ENCODE results near the gene ZBTB7A. TPM values are rescaled to one million over a fixed set of nuclear protein-coding genes. Genes with fewer than 3 reads are reported as not detected.
A peak's percentile ranks its signal among the peaks of the same experiment; 100 is the strongest.

The ZBTB7A gene
- total RNA-seq, 1 experiment from 2014 or later, result 27.9 TPM

GRCh38 chr19:4007021-4007835 lies 59.5 kb downstream of the ZBTB7A start, which contains the start of gene PIAS4:
Gene PIAS4, plus strand, starts transcription at chr19:4007736. Its CDS starts 25 bp downstream, at chr19:4007761.
- Mint-ChIP-seq H3K4me1 (peaks cover 14% of the 10 kb centered on the region), H3K9me3 (no peaks in the 10 kb centered on the region), H3K27ac (peak within 1 kb of the TSS; percentile 87; the same call in 1 of the 2 replicates), H3K36me3 (no peaks in the 10 kb centered on the region), H3K4me3 (peak within 1 kb of the TSS; percentile 88), H3K27me3 (ENCODE audit: low read depth) (no peaks in the 10 kb centered on the region)
- CTCF ChIA-PET, result interaction anchor here (0.6 to 5.6 kb wide), 12 partner anchors 10 to 290 kb away, joined by 3 to 36 read pairs (median 4); partner anchors contain the start of gene NMRK2
- POLR2A ChIA-PET, result interaction anchor here (0.6 to 2.8 kb wide), 9 partner anchors 20 to 185 kb away, joined by 3 to 12 read pairs (median 3); partner anchors contain the start of genes EEF2 and NMRK2
- DNase-seq (ENCODE audit: low spot score) (peak; percentile 95), ATAC-seq (peak; percentile 94)
- peak; percentile 91; the same call in 1 of the 2 replicates for TF ChIP-seq ARID4B (CRISPR knock-in tag; IDR thresholded peaks at IDR 0.05; ENCODE audit: borderline replicate concordance)
- no peak for TF ChIP-seq NR3C1 (CRISPR knock-in tag; conservative IDR thresholded peaks at IDR 0.05; ENCODE audit: low read depth)
- no peak for TF ChIP-seq MXD4 (CRISPR knock-in tag; IDR thresholded peaks at IDR 0.05; ENCODE audit: borderline replicate concordance)
- peak; percentile 82; the same call in 1 of the 2 replicates for TF ChIP-seq ESRRA (CRISPR knock-in tag; IDR thresholded peaks at IDR 0.05; ENCODE audit: borderline replicate concordance)
- TF ChIP-seq JAZF1 (CRISPR knock-in tag; IDR thresholded peaks at IDR 0.05), result no peak
- no peak; the same call in 1 of the 2 replicates for TF ChIP-seq ZBTB21 (CRISPR knock-in tag; IDR thresholded peaks at IDR 0.05; ENCODE audit: borderline replicate concordance)
- no peak; the same call in 1 of the 2 replicates for TF ChIP-seq E2F4 (CRISPR knock-in tag; IDR thresholded peaks at IDR 0.05; ENCODE audit: borderline replicate concordance, low read depth)
- TF ChIP-seq ZNF138 (CRISPR knock-in tag; conservative IDR thresholded peaks at IDR 0.05), result no peak
- TF ChIP-seq SMAD4 (CRISPR knock-in tag; IDR thresholded peaks at IDR 0.05), result peak; percentile 41; the same call in 1 of the 2 replicates
- TF ChIP-seq MYBL2 (CRISPR knock-in tag; IDR thresholded peaks at IDR 0.05), result peak; percentile 92
- no peak for TF ChIP-seq NR1H2 (CRISPR knock-in tag; IDR thresholded peaks at IDR 0.05)
- no peak for TF ChIP-seq ZNF317 (CRISPR knock-in tag; IDR thresholded peaks at IDR 0.05; ENCODE audit: borderline replicate concordance, low read depth)
- TF ChIP-seq ATF1 (CRISPR knock-in tag; IDR thresholded peaks at IDR 0.05), result no peak
- peak; percentile 92 for TF ChIP-seq MAX (CRISPR knock-in tag; IDR thresholded peaks at IDR 0.05)
- TF ChIP-seq RELA (CRISPR knock-in tag; IDR thresholded peaks at IDR 0.05; ENCODE audit: borderline replicate concordance), result 0 out of 2 replicates have a peak, but pooled peaks have one; percentile 65
- TF ChIP-seq CBFB (CRISPR knock-in tag; IDR thresholded peaks at IDR 0.05; ENCODE audit: low read depth), result no peak
- peak; percentile 12; the same call in 1 of the 2 replicates for TF ChIP-seq ZNF263 (CRISPR knock-in tag; IDR thresholded peaks at IDR 0.05; ENCODE audit: low read depth)
- no peak for TF ChIP-seq ZNF512 (CRISPR knock-in tag; IDR thresholded peaks at IDR 0.05; ENCODE audit: borderline replicate concordance)
- peak; percentile 14; the same call in 1 of the 2 replicates for TF ChIP-seq GABPB1 (CRISPR knock-in tag; IDR thresholded peaks at IDR 0.05)
- no peak for TF ChIP-seq SMAD3 (CRISPR knock-in tag; IDR thresholded peaks at IDR 0.05; ENCODE audit: borderline replicate concordance)
- TF ChIP-seq AR (CRISPR knock-in tag; IDR thresholded peaks at IDR 0.05), result no peak
- TF ChIP-seq HMGA2 (CRISPR knock-in tag; IDR thresholded peaks at IDR 0.05), result no peak
